B cell (primary cell): ENCODE results near the gene AXIN2. TPM values are rescaled to one million over a fixed set of nuclear protein-coding genes. Genes with fewer than 3 reads are reported as not detected.

Experiments
- ATAC-seq: fragments of 200-7000 bp; cut with Tn5 transposase; one replicate; pipeline ENCODE4 v1.10.0; 2021; ENCODE audit warnings: low read depth, mild to moderate bottlenecking, moderate number of reproducible peaks, moderate library complexity
- CTCF ChIA-PET: fragments of 350-600 bp; sonication (Branson Sonifier 250); formaldehyde crosslinking; loops from one replicate; lab custom pipeline; 2021; ENCODE audit warnings: antibody characterized with exemption, inconsistent platforms; lab: Charles Lee
- POLR2A ChIA-PET: fragments of 350-600 bp; sonication (Branson Sonifier 250); formaldehyde crosslinking; loops from one replicate; lab custom pipeline; 2021; ENCODE audit warnings: antibody characterized with exemption; lab: Charles Lee
- DNase-seq: peaks from one replicate; pipeline ENCODE4 v3.0.0; 2013
- H2AFZ ChIP-seq: 2 replicates; pipeline ENCODE4 v1.6.1; 2012; ENCODE audit warnings: mild to moderate bottlenecking, low read depth, low read length; ENCODE audit not compliant: insufficient read depth, poor library complexity, severe bottlenecking
- H3K27ac ChIP-seq, 2 donors: 1 replicate in 1 of 2; 2 replicates in 1 of 2; pipeline ENCODE4 v1.5.1; 2012 to 2013; ENCODE audit warnings: low read length in 2 of 2, mild to moderate bottlenecking in 2 of 2, moderate library complexity in 1 of 2
- H3K27me3 ChIP-seq, 4 experiments: fragments of 200-600 bp in 1 of 4; sonication (generic) in 1 of 4; replicated peaks in 1 of 4; 1 replicate in 2 of 4; 2 replicates in 2 of 4; pipeline versions ENCODE4 v1.6.1 to v1.7.0; 2013 to 2016; ENCODE audit warnings: low read length in 3 of 4, mild to moderate bottlenecking in 2 of 4, mixed read lengths in 1 of 4, moderate library complexity in 1 of 4; ENCODE audit not compliant: insufficient read depth in 4 of 4, control insufficient read depth in 3 of 4; ENCODE audit errors: control extremely low read depth in 1 of 4
- H3K36me3 ChIP-seq, 2 experiments: replicated peaks in 1 of 2; 1 replicate in 1 of 2; 2 replicates in 1 of 2; pipeline versions ENCODE4 v1.6.1 to v1.7.1; 2013; ENCODE audit warnings: low read length in 1 of 2; ENCODE audit not compliant: insufficient read depth in 2 of 2, control insufficient read depth in 1 of 2; ENCODE audit errors: control extremely low read depth in 1 of 2, extremely low read depth in 1 of 2
- H3K4me1 ChIP-seq, 2 donors: fragments of 200-600 bp in 1 of 2; sonication (generic) in 1 of 2; 1 replicate in 1 of 2; 2 replicates in 1 of 2; pipeline versions ENCODE4 v1.5.1 to v1.6.1; 2013 to 2017; ENCODE audit warnings: low read length in 2 of 2; ENCODE audit not compliant: control insufficient read depth in 2 of 2, insufficient read depth in 2 of 2
- H3K4me2 ChIP-seq: replicated peaks from 2 replicates; pipeline ENCODE3; 2012; ENCODE audit warnings: mild to moderate bottlenecking, low read depth, low read length; ENCODE audit not compliant: poor library complexity, severe bottlenecking
- H3K4me3 ChIP-seq, 5 experiments: fragments of 200-600 bp in 1 of 5; sonication (generic) in 1 of 5; 1 replicate in 3 of 5; 2 replicates in 2 of 5; pipeline versions ENCODE4 v1.5.1 to v1.7.0; 2011 to 2016; ENCODE audit warnings: low read length in 4 of 5, mild to moderate bottlenecking in 4 of 5, low read depth in 2 of 5, control low read depth in 1 of 5, moderate library complexity in 1 of 5; ENCODE audit not compliant: insufficient read depth in 1 of 5; ENCODE audit errors: control extremely low read depth in 1 of 5, extremely low read depth in 1 of 5
- H3K79me2 ChIP-seq: fragments of 200-600 bp; sonication (generic); one replicate; pipeline ENCODE4 v1.6.0; 2016; ENCODE audit warnings: low read length; ENCODE audit not compliant: control insufficient read depth, insufficient read depth
- H3K9ac ChIP-seq: fragments of 200-600 bp; sonication (generic); 2 replicates; pipeline ENCODE4 v1.6.1; 2017; ENCODE audit warnings: mild to moderate bottlenecking, low read length, moderate library complexity
- H3K9me3 ChIP-seq, 3 donors: one replicate each; pipeline versions ENCODE4 v1.6.1 to v1.7.1; 2013; ENCODE audit warnings: low read length in 2 of 3; ENCODE audit not compliant: control insufficient read depth in 2 of 3, insufficient read depth in 1 of 3; ENCODE audit errors: control extremely low read depth in 1 of 3
- H4K20me1 ChIP-seq: 2 replicates; pipeline ENCODE4 v1.6.0; 2012; ENCODE audit warnings: mild to moderate bottlenecking, low read length; ENCODE audit not compliant: insufficient read depth, control insufficient read depth, poor library complexity, severe bottlenecking
- H3K27ac Mint-ChIP-seq: one replicate; pipeline ENCODE4 v1.8.0; 2021; ENCODE audit warnings: mixed read lengths
- H3K27me3 Mint-ChIP-seq: one replicate; pipeline ENCODE4 v1.8.0; 2021; ENCODE audit warnings: mixed read lengths
- H3K4me1 Mint-ChIP-seq: one replicate; pipeline ENCODE4 v1.8.0; 2021; ENCODE audit warnings: mixed read lengths
- H3K4me3 Mint-ChIP-seq: one replicate; pipeline ENCODE4 v1.8.0; 2021; ENCODE audit warnings: mixed read lengths
- H3K9me3 Mint-ChIP-seq: one replicate; pipeline ENCODE4 v1.8.0; 2022; ENCODE audit warnings: mixed read lengths; ENCODE audit not compliant: insufficient read depth
- EZH2 ChIP-seq: IDR thresholded peaks from 2 replicates; pipeline ENCODE4 v1.6.1; 2012; ENCODE audit warnings: borderline replicate concordance, low read depth, mild to moderate bottlenecking, moderate library complexity, low read length; ENCODE audit not compliant: insufficient read depth, poor library complexity, severe bottlenecking
- WGBS: methylation state at CpG from one replicate; pipeline ENCODE4 v1.1.5; 2013; ENCODE audit warnings: missing lambda C conversion rate; ENCODE audit not compliant: insufficient coverage; 5-methylcytosine and 5-hydroxymethylcytosine counted together
- intact Hi-C: fragments of 100-400 bp; cut with micrococcal nuclease; formaldehyde crosslinking; loops from one replicate; pipeline ENCODE4 v1.10.0; 2022
- polyA plus RNA-seq: library from polyadenylated mRNA; depleted of rRNA; stranded (reverse); fragments of >200 nt; gene quantifications from 2 replicates; pipeline ENCODE4 v1.2.3, GENCODE V29; 2012
- total RNA-seq, 2 donors: library from RNA; stranded (reverse); fragments of 120-200 nt in 1 of 2; gene quantifications; 1 replicate in 1 of 2; 2 replicates in 1 of 2; pipeline versions ENCODE4 v1.2.3 to v1.2.4, GENCODE V29; 2013 to 2022
- TF ChIP-seq, protein P1 (sequence below): fragments of 200-600 bp; IDR thresholded peaks from one replicate; pipeline ENCODE4 v1.8.0; 2022; ENCODE audit warnings: antibody characterized with exemption, mild to moderate bottlenecking

The AXIN2 gene
- total and polyA plus RNA-seq, 2 donors (not counting 1 experiment from before 2014, with no cell fraction given), result 0.16 to 1.2 TPM

DNA sequence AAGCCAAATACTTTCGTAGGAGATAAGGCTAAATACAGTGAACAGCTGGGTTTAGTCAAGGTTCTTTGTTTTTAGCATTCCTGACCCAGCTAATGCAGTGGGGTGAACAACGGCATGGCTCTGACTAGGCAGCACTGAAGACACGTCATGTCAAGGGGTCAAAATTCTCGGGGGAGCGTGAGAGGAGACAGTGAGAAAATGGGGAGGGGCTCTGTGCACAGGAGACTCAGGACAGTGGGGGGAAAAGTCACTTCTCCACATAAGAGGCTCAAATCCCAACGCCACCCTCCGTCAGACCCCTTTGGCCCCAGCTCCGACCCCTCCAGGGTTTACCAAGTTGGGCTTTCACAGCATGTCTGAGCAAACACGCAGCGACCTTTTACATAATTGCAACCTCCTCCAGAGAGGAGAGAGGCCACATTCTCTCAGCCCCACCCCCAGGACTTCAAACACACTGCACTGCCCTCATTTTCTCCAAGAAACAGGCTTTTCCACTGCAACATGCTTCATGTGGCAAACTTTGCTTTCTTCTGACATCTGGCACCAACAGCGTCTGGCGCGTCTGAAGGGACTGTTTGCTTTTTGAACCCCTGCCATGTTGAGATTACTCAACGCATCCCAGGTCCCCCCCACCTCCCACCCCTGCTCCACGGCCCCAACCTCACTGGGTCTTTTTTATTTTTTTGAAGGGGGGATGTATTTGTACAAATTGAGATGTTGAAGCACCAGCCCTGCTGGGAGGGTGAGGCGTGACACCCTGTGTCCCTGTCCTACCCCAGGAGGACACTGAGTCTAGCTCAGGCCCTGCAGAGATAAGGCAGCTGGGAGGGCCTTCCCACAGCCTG lies 30.0 kb downstream of the AXIN2 start:
- TF ChIP-seq, protein P1, sequence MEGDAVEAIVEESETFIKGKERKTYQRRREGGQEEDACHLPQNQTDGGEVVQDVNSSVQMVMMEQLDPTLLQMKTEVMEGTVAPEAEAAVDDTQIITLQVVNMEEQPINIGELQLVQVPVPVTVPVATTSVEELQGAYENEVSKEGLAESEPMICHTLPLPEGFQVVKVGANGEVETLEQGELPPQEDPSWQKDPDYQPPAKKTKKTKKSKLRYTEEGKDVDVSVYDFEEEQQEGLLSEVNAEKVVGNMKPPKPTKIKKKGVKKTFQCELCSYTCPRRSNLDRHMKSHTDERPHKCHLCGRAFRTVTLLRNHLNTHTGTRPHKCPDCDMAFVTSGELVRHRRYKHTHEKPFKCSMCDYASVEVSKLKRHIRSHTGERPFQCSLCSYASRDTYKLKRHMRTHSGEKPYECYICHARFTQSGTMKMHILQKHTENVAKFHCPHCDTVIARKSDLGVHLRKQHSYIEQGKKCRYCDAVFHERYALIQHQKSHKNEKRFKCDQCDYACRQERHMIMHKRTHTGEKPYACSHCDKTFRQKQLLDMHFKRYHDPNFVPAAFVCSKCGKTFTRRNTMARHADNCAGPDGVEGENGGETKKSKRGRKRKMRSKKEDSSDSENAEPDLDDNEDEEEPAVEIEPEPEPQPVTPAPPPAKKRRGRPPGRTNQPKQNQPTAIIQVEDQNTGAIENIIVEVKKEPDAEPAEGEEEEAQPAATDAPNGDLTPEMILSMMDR, result no peak
- no peak for TF ChIP-seq EZH2
- Histone ChIP-seq H3K27me3 (no peaks in the 10 kb centered on the region), H3K4me1 (no peaks in the 10 kb centered on the region), H3K9me3 (no peaks in the 10 kb centered on the region), H2AFZ (no peak overlapping the region), H3K9ac (no peak overlapping the region), H3K4me3 (no peak overlapping the region), H3K79me2 (no peaks in the 10 kb centered on the region), H3K36me3 (no peaks in the 10 kb centered on the region), H3K27ac (no peak overlapping the region), H4K20me1 (no peaks in the 10 kb centered on the region), H3K4me2 (no peak overlapping the region)
- ChIA-PET CTCF (no interaction called here), POLR2A (no interaction called here)
- 82% methylated on average over 11 of the region's 16 CpGs for WGBS
- no peak for ATAC-seq
- Mint-ChIP-seq H3K4me3 (no peak overlapping the region), H3K4me1 (no peaks in the 10 kb centered on the region), H3K27me3 (no peaks in the 10 kb centered on the region), H3K27ac (no peak overlapping the region), H3K9me3 (no peaks in the 10 kb centered on the region)
- intact Hi-C loops, result no loop called here
- no peak for DNase-seq

DNA sequence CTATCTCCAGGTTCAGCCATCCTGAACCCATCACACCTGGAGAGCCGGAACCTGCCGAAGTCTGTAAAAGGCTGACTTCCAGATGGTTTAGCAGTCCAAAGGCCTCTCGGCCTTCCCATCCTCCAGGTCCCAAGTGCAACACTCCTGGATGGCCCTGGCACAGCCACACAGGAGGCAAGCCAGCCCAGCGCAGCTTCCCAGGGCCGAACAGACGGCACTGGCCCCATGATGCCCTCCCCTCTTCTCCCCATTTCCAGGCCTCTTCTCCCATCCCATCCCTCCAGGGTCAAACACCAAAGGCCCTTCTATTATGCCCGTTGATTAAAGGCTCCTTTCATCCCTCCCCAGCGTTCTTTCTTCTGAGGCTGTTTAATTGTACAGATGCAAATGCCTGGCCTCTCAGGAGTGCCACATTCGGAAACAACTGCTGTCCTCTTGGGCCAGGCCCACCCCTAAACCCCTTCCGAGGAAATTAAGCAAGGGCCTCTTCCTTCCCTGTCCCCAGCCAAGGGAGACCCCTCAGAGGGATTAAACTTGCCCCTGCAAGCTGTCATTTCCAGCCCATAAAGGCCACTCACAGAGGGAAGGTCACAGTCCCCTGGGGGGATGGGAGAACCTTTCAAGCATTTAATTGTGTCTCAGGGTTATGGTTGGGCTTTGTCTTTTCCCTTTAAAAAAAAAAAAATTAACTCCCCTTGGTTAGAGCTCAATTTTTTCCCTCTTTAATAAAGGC lies 30.8 kb downstream of the AXIN2 start:
- Histone ChIP-seq H2AFZ (no peak overlapping the region), H3K9ac (no peak overlapping the region)
- no peaks in the 10 kb centered on the region for H3K27me3 Mint-ChIP-seq

More for the DNA sequence above, 30.8 kb downstream of the AXIN2 start:
- Mint-ChIP-seq H3K27ac (no peak overlapping the region), H3K4me1 (no peaks in the 10 kb centered on the region), H3K9me3 (no peaks in the 10 kb centered on the region), H3K4me3 (no peak overlapping the region)
- H3K79me2 ChIP-seq, result no peaks in the 10 kb centered on the region
- no peaks in the 10 kb centered on the region for H3K9me3 ChIP-seq
- H3K4me2 ChIP-seq, result no peak overlapping the region
- H3K27ac ChIP-seq, result no peak overlapping the region
- 85% methylated on average over 8 of the region's 10 CpGs for WGBS
- H4K20me1 ChIP-seq, result no peaks in the 10 kb centered on the region
- no peaks in the 10 kb centered on the region for H3K36me3 ChIP-seq
- H3K4me1 ChIP-seq, result no peaks in the 10 kb centered on the region
- POLR2A ChIA-PET, result no interaction called here
- intact Hi-C loops, result no loop called here
- DNase-seq (no peak), ATAC-seq (no peak)
- CTCF ChIA-PET, result no interaction called here
- H3K4me3 ChIP-seq, result no peak overlapping the region
- TF ChIP-seq, protein P1, result no peak
- no peak for TF ChIP-seq EZH2
- H3K27me3 ChIP-seq, result no peaks in the 10 kb centered on the region
